ENCODE results near the gene NDE1.

Gene NDE1

GRCh38 chr16:15771694-15772093 is 121.6 kb downstream of the NDE1 start:
- DNase-seq = no peak

GRCh38 chr16:15772579-15773293 is 122.7 kb downstream of the NDE1 start:
- no peak for DNase-seq

- no peak for DNase-seq
These were observed 123.9 kb downstream of the NDE1 start for GRCh38 chr16:15773968-15774367.

GRCh38 chr16:15775209-15775608 is 125.2 kb downstream of the NDE1 start:
- DNase-seq = no peak

DNA sequence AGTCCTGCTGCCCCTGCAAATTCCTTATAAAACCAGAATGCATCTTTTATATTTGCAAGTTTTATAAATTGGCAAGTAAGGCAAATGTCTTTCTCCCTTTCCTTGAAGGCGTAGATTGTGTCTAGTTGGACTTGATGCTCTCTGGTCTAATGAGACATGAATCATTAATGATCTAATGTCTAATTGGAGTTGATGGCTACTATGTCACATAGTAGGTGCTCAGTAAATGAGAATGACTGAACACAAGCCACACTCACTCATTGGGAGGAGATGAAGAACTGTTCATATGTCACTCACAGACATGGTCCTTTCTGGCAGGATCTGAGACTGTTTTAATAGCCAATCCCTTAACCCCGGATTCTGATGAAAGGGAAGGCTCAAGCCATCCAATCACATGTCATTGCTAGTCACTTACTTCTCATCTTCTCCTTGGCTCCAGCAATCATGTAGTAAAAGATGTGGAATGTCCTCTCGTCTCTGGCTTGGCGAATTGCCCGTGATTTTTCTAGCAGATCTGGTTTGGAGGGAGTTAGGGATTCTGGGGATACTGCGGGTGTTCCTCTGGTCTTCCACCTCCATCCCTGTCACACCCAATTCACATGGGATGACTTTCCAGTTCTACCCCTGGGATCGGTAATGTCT is 125.7 kb downstream of the NDE1 start:
- no peak for DNase-seq
